Panc1 (cell line): ENCODE measurements around the gene FBXO46. TPM values are rescaled to one million over a fixed set of nuclear protein-coding genes. Genes with fewer than 3 reads are reported as not detected.

ENCODE experiments used
- ATAC-seq: fragments of 200-7000 bp; cut with Tn5 transposase; 2 replicates; pipeline ENCODE4 v1.9.1; 2020; ENCODE audit warnings: mild to moderate bottlenecking, moderate library complexity
- BruUV-seq: library from RNA; stranded (reverse); fragments of 400-500 nt; replicated peaks from 2 replicates; lab custom pipeline; 2021; lab: Mats Ljungman, UMichigan
- CTCF ChIA-PET: fragments of 300-600 bp; sonication (Branson Sonifier 250); formaldehyde crosslinking; loops from one replicate; lab custom pipeline; 2022; ENCODE audit warnings: antibody characterized with exemption; lab: Charles Lee
- POLR2A ChIA-PET: fragments of 300-600 bp; sonication (Branson Sonifier 250); formaldehyde crosslinking; loops from one replicate; lab custom pipeline; 2022; ENCODE audit warnings: antibody characterized with exemption; lab: Charles Lee
- DNase-seq: peaks from one replicate; pipeline ENCODE4 v3.0.0-alpha.2; 2010; ENCODE audit warnings: low read depth, low spot score
- H3K27ac ChIP-seq: 2 replicates; pipeline ENCODE4 v1.5.1; 2011; ENCODE audit warnings: mild to moderate bottlenecking, low read length, inconsistent platforms
- H3K27me3 ChIP-seq: fragments of 200-500 bp; sonication (Bioruptor generic); 2 replicates; pipeline ENCODE4 v1.6.0; 2014; ENCODE audit warnings: low read length, inconsistent platforms; ENCODE audit not compliant: control insufficient read depth, insufficient read depth
- H3K36me3 ChIP-seq: fragments of 200-500 bp; sonication (Bioruptor generic); 2 replicates; pipeline ENCODE4 v1.5.1; 2014; ENCODE audit warnings: inconsistent platforms, mild to moderate bottlenecking, low read length, moderate library complexity; ENCODE audit not compliant: control insufficient read depth, insufficient read depth
- H3K4me1 ChIP-seq: 2 replicates; pipeline ENCODE4 v1.5.1; 2011; ENCODE audit warnings: inconsistent platforms, mild to moderate bottlenecking, low read length, moderate library complexity; ENCODE audit not compliant: control insufficient read depth, insufficient read depth
- H3K4me3 ChIP-seq, 2 experiments: 2 replicates each; pipeline ENCODE4 v1.5.1; 2011 to 2012; ENCODE audit warnings: low read depth in 2 of 2, low read length in 2 of 2, mild to moderate bottlenecking in 2 of 2, inconsistent platforms in 1 of 2, moderate library complexity in 1 of 2
- H3K9me3 ChIP-seq: fragments of 200-500 bp; sonication (Bioruptor generic); 2 replicates; pipeline ENCODE4 v1.5.1; 2014; ENCODE audit warnings: low read depth, mild to moderate bottlenecking, inconsistent platforms, low read length, moderate library complexity; ENCODE audit not compliant: control insufficient read depth, insufficient read depth
- POLR2AphosphoS5 ChIP-seq: IDR thresholded peaks from 2 replicates; pipeline ENCODE4 v1.6.1; 2012; ENCODE audit warnings: mild to moderate bottlenecking, low read depth, low read length, moderate library complexity
- SIN3A ChIP-seq: IDR thresholded peaks from 2 replicates; pipeline ENCODE4 v1.6.1; 2012; ENCODE audit warnings: low read depth, mild to moderate bottlenecking, low read length, moderate library complexity, borderline replicate concordance; ENCODE audit not compliant: insufficient read depth
- TCF7L2 ChIP-seq: IDR thresholded peaks from 2 replicates; pipeline ENCODE4 v1.6.1; 2011; ENCODE audit warnings: mild to moderate bottlenecking, low read depth, low read length, inconsistent platforms
- in situ Hi-C: cut with HindIII; loops from 2 replicates; pipeline ENCODE4 v1.10.0; 2016; ENCODE audit warnings: low sequenced_read_pairs, low pct_unique_long_range_greater_than_20kb
- intact Hi-C: fragments of 100-400 bp; cut with micrococcal nuclease; formaldehyde crosslinking; loops from one replicate; pipeline ENCODE4 v1.10.0; 2022; ENCODE audit not compliant: unreplicated experiment
- total RNA-seq: library from RNA; stranded (reverse); gene quantifications from one replicate; pipeline ENCODE4 v1.2.1, GENCODE V29; 2021; ENCODE audit not compliant: unreplicated experiment
- TF ChIP-seq, protein P1 (sequence below): fragments of 450-650 bp; IDR thresholded peaks from 2 replicates; pipeline ENCODE4 v1.5.1; 2017; ENCODE audit warnings: mild to moderate bottlenecking
- TF ChIP-seq, protein P2 (sequence below), 2 experiments: IDR thresholded peaks; 2 replicates each; pipeline ENCODE4 v1.6.1; 2011 to 2012; ENCODE audit warnings: low read depth in 2 of 2, control low read depth in 1 of 2, low read length in 1 of 2, mild to moderate bottlenecking in 1 of 2, moderate library complexity in 1 of 2; ENCODE audit not compliant: insufficient read depth in 1 of 2

Gene FBXO46
- total RNA-seq, 1 experiment from 2014 or later: 25.1 TPM

DNA sequence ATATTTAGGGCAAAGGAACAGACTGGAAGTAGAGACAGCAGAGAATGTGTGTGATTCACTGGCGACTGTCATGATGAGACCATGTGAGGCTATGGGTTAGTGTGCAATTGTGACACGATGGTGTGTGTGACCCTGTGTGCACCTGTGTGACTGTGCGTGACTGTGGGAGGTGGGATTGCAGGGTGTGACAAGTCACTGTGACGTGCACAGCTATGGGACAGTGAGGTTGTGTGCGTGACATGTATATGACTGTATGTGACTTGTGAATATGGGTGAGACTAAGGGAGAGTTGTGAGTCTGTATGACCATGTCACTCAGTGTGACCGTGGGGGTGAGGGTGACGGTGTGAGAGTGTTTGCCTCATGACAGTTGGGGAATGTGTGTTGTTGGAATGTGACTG, 66.1 kb downstream of the FBXO46 start:
- CTCF ChIA-PET: no interaction called here
- in situ Hi-C loops: no loop called here
- TF ChIP-seq TCF7L2 (no peak), SIN3A (no peak), POLR2AphosphoS5 (no peak)
- TF ChIP-seq, protein P1, sequence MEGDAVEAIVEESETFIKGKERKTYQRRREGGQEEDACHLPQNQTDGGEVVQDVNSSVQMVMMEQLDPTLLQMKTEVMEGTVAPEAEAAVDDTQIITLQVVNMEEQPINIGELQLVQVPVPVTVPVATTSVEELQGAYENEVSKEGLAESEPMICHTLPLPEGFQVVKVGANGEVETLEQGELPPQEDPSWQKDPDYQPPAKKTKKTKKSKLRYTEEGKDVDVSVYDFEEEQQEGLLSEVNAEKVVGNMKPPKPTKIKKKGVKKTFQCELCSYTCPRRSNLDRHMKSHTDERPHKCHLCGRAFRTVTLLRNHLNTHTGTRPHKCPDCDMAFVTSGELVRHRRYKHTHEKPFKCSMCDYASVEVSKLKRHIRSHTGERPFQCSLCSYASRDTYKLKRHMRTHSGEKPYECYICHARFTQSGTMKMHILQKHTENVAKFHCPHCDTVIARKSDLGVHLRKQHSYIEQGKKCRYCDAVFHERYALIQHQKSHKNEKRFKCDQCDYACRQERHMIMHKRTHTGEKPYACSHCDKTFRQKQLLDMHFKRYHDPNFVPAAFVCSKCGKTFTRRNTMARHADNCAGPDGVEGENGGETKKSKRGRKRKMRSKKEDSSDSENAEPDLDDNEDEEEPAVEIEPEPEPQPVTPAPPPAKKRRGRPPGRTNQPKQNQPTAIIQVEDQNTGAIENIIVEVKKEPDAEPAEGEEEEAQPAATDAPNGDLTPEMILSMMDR: no peak
- TF ChIP-seq, protein P2, sequence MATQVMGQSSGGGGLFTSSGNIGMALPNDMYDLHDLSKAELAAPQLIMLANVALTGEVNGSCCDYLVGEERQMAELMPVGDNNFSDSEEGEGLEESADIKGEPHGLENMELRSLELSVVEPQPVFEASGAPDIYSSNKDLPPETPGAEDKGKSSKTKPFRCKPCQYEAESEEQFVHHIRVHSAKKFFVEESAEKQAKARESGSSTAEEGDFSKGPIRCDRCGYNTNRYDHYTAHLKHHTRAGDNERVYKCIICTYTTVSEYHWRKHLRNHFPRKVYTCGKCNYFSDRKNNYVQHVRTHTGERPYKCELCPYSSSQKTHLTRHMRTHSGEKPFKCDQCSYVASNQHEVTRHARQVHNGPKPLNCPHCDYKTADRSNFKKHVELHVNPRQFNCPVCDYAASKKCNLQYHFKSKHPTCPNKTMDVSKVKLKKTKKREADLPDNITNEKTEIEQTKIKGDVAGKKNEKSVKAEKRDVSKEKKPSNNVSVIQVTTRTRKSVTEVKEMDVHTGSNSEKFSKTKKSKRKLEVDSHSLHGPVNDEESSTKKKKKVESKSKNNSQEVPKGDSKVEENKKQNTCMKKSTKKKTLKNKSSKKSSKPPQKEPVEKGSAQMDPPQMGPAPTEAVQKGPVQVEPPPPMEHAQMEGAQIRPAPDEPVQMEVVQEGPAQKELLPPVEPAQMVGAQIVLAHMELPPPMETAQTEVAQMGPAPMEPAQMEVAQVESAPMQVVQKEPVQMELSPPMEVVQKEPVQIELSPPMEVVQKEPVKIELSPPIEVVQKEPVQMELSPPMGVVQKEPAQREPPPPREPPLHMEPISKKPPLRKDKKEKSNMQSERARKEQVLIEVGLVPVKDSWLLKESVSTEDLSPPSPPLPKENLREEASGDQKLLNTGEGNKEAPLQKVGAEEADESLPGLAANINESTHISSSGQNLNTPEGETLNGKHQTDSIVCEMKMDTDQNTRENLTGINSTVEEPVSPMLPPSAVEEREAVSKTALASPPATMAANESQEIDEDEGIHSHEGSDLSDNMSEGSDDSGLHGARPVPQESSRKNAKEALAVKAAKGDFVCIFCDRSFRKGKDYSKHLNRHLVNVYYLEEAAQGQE (IDR thresholded peaks at IDR 0.05; ENCODE audit: insufficient read depth in 1 of 2, low read depth in 2 of 2, low read length in 1 of 2): no peak

DNA sequence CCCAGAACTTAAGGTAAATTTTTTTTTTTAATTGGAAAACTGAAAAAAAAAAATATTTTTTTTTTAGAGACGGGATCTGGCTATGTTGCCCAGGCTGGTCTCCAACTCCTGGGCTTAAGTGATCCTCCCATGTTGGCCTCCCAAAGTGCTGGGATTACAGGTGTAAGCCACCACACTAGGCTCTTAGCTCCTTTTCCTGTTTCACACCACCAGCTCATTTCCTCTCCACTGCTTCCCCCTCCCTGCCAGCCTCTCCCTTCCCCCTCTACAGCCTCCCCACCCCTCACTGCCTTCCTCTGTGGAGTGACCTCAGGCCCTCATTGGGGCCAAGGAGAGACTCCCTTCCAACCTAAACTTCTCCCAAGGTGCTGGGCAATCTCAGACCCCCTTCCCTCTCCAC, 66.9 kb downstream of the FBXO46 start:
- intact Hi-C loops (no loop called here), in situ Hi-C loops (no loop called here)
- POLR2A ChIA-PET: interaction anchor here (0.6 kb wide), 1 partner anchor 12 kb away, joined by 7 read pairs; no protein-coding TSS in a partner anchor
- no peak overlapping the region for H3K4me3 ChIP-seq
- no peak for ATAC-seq
- H3K27me3 ChIP-seq: no peaks in the 10 kb centered on the region
- DNase-seq: no peak
- TF ChIP-seq POLR2AphosphoS5 (no peak), TCF7L2 (no peak)
- TF ChIP-seq, protein P1: no peak
- TF ChIP-seq, protein P2 (IDR thresholded peaks at IDR 0.05; ENCODE audit: insufficient read depth in 1 of 2, low read depth in 2 of 2, low read length in 1 of 2): no peak
- no TSS peak for BruUV-seq
- H3K36me3 ChIP-seq: no peaks in the 10 kb centered on the region
- H3K4me1 ChIP-seq: no peaks in the 10 kb centered on the region
- H3K27ac ChIP-seq: no peak overlapping the region
- no peaks in the 10 kb centered on the region for H3K9me3 ChIP-seq
- CTCF ChIA-PET: no interaction called here

More for the DNA sequence above, 66.1 kb downstream of the FBXO46 start:
- ATAC-seq: no peak
- DNase-seq: no peak
- Histone ChIP-seq H3K9me3 (no peaks in the 10 kb centered on the region), H3K4me3 (no peak overlapping the region), H3K27ac (no peak overlapping the region), H3K36me3 (no peaks in the 10 kb centered on the region), H3K27me3 (no peaks in the 10 kb centered on the region), H3K4me1 (no peaks in the 10 kb centered on the region)
- BruUV-seq: no TSS peak
- POLR2A ChIA-PET: no interaction called here
- intact Hi-C loops: no loop called here
